Measurements from ENCODE around the gene RAI1.
A peak's percentile ranks its signal among the peaks of the same experiment; 100 is the strongest.

Gene RAI1

DNA sequence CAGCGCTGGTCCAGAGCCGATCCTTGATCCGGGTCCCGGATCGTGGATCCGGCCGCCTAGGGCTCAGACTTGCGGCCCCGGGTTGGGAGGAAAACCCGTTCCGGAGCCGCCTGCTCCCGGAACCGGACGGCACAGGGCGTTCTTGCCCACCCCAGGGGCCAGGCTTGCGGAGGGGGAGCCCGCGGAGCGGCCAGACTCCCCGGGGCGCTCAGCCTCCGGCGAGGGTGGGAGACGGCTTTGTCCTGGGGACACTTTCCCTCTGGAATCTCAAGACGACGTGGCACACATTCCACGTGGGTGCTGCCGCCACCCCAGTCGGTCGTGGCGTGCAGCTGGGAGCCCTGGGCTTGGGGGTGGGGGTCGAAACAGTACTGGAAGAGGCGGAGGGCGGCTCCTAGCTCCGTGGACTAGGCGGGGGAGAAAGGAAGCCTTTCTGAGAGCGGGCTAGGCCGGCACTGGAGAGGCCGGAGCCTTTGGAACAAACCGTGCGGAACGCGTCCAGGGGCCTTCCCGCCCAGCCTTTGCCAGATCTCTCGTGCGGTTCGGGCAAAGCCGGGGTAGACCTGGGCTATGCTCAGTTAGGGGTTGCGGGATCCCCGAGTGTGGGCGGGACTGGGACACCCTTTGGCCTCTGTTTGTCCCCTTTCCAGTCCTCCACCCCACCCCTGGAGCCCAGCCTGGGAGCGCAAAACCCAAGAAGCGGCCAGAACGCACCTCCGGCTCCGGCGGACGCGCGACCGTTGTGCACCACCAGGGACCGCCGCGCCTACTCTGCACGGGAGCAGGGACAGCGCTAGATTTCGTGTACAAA, 129.0 kb downstream of the RAI1 start:
- Histone ChIP-seq H3K4me3 (ENCODE audit: insufficient read depth, low read depth, low read length, poor library complexity, severe bottlenecking) (no peak overlapping the region), H3K36me3 (ENCODE audit: control insufficient read depth, insufficient read depth, low read length) (peaks cover 24% of the 10 kb centered on the region), H3K4me1 (ENCODE audit: control insufficient read depth, insufficient read depth, low read length, poor library complexity, severe bottlenecking) (peaks cover 5% of the 10 kb centered on the region), H3K27me3 (replicated peaks; ENCODE audit: control insufficient read depth, insufficient read depth, low read length, poor library complexity, severe bottlenecking) (no peaks in the 10 kb centered on the region), H3K27ac (ENCODE audit: insufficient read depth, low read length, poor library complexity, severe bottlenecking) (no peak overlapping the region), H3K9me3 (ENCODE audit: control insufficient read depth, low read length) (no peaks in the 10 kb centered on the region)
- no peak for DNase-seq

DNA sequence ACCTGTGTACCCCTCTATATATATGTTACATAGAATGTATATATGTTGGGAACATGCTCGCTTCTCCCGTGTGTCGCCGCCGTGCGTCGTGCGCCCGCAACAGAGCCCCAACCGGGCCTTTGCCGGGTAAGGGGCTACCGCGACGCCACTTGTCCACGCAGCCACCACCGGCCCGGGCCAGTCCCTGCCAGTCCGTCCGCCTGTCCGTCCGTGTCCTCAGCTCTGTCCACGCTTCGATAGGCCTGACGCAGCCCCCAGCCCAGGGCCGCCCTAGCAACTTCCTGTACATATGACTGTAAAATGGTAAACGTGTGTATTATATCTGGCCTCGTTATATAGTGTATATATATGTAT, 129.6 kb downstream of the RAI1 start:
- peaks cover 24% of the 10 kb centered on the region for H3K36me3 ChIP-seq (ENCODE audit: control insufficient read depth, insufficient read depth, low read length)
- no peaks in the 10 kb centered on the region for H3K9me3 ChIP-seq (ENCODE audit: control insufficient read depth, low read length)
- no peak overlapping the region for H3K4me3 ChIP-seq (ENCODE audit: insufficient read depth, low read depth, low read length, poor library complexity, severe bottlenecking)
- no peaks in the 10 kb centered on the region for H3K27me3 ChIP-seq (replicated peaks; ENCODE audit: control insufficient read depth, insufficient read depth, low read length, poor library complexity, severe bottlenecking)
- peaks cover 5% of the 10 kb centered on the region for H3K4me1 ChIP-seq (ENCODE audit: control insufficient read depth, insufficient read depth, low read length, poor library complexity, severe bottlenecking)
- H3K27ac ChIP-seq (ENCODE audit: insufficient read depth, low read length, poor library complexity, severe bottlenecking), result no peak overlapping the region
- no peak for DNase-seq

- Histone ChIP-seq H3K4me1 (ENCODE audit: control insufficient read depth, insufficient read depth, low read length, poor library complexity, severe bottlenecking) (peaks cover 5% of the 10 kb centered on the region), H3K9me3 (ENCODE audit: control insufficient read depth, low read length) (no peaks in the 10 kb centered on the region), H3K27me3 (replicated peaks; ENCODE audit: control insufficient read depth, insufficient read depth, low read length, poor library complexity, severe bottlenecking) (no peaks in the 10 kb centered on the region), H3K4me3 (ENCODE audit: insufficient read depth, low read depth, low read length, poor library complexity, severe bottlenecking) (no peak overlapping the region), H3K27ac (ENCODE audit: insufficient read depth, low read length, poor library complexity, severe bottlenecking) (no peak overlapping the region), H3K36me3 (ENCODE audit: control insufficient read depth, insufficient read depth, low read length) (peaks cover 24% of the 10 kb centered on the region)
- no peak for DNase-seq
These were observed 130.3 kb downstream of the RAI1 start for GRCh38 chr17:17811381-17812210.

GRCh38 chr17:17812211-17813054, 131.2 kb downstream of the RAI1 start:
- Histone ChIP-seq H3K27me3 (replicated peaks; ENCODE audit: control insufficient read depth, insufficient read depth, low read length, poor library complexity, severe bottlenecking) (no peaks in the 10 kb centered on the region), H3K36me3 (ENCODE audit: control insufficient read depth, insufficient read depth, low read length) (peaks cover 31% of the 10 kb centered on the region), H3K4me1 (ENCODE audit: control insufficient read depth, insufficient read depth, low read length, poor library complexity, severe bottlenecking) (peaks cover 5% of the 10 kb centered on the region), H3K4me3 (ENCODE audit: insufficient read depth, low read depth, low read length, poor library complexity, severe bottlenecking) (no peak overlapping the region), H3K27ac (ENCODE audit: insufficient read depth, low read length, poor library complexity, severe bottlenecking) (no peak overlapping the region), H3K9me3 (ENCODE audit: control insufficient read depth, low read length) (no peaks in the 10 kb centered on the region)
- DNase-seq, result peak; percentile 32 to 56 (median 47)

- no peak for DNase-seq
- no peaks in the 10 kb centered on the region for H3K9me3 ChIP-seq (ENCODE audit: control insufficient read depth, low read length)
- no peak overlapping the region for H3K4me3 ChIP-seq (ENCODE audit: insufficient read depth, low read depth, low read length, poor library complexity, severe bottlenecking)
- no peak overlapping the region for H3K27ac ChIP-seq (ENCODE audit: insufficient read depth, low read length, poor library complexity, severe bottlenecking)
- peaks cover 5% of the 10 kb centered on the region for H3K4me1 ChIP-seq (ENCODE audit: control insufficient read depth, insufficient read depth, low read length, poor library complexity, severe bottlenecking)
- H3K27me3 ChIP-seq (replicated peaks; ENCODE audit: control insufficient read depth, insufficient read depth, low read length, poor library complexity, severe bottlenecking), result no peaks in the 10 kb centered on the region
- peaks cover 35% of the 10 kb centered on the region for H3K36me3 ChIP-seq (ENCODE audit: control insufficient read depth, insufficient read depth, low read length)
These were observed 131.9 kb downstream of the RAI1 start for GRCh38 chr17:17813055-17813724.

- H3K4me1 ChIP-seq (ENCODE audit: control insufficient read depth, insufficient read depth, low read length, poor library complexity, severe bottlenecking), result peaks cover 5% of the 10 kb centered on the region
- H3K4me3 ChIP-seq (ENCODE audit: insufficient read depth, low read depth, low read length, poor library complexity, severe bottlenecking), result no peak overlapping the region
- H3K9me3 ChIP-seq (ENCODE audit: control insufficient read depth, low read length), result no peaks in the 10 kb centered on the region
- DNase-seq, result no peak
- H3K36me3 ChIP-seq (ENCODE audit: control insufficient read depth, insufficient read depth, low read length), result peaks cover 40% of the 10 kb centered on the region
- no peaks in the 10 kb centered on the region for H3K27me3 ChIP-seq (replicated peaks; ENCODE audit: control insufficient read depth, insufficient read depth, low read length, poor library complexity, severe bottlenecking)
- no peak overlapping the region for H3K27ac ChIP-seq (ENCODE audit: insufficient read depth, low read length, poor library complexity, severe bottlenecking)
These were observed 132.5 kb downstream of the RAI1 start for GRCh38 chr17:17813725-17814095.

GRCh38 chr17:17814162-17815061, 133.2 kb downstream of the RAI1 start:
- H3K4me3 ChIP-seq (ENCODE audit: insufficient read depth, low read depth, low read length, poor library complexity, severe bottlenecking), result no peak overlapping the region
- H3K27me3 ChIP-seq (replicated peaks; ENCODE audit: control insufficient read depth, insufficient read depth, low read length, poor library complexity, severe bottlenecking), result no peaks in the 10 kb centered on the region
- no peak for DNase-seq
- no peak overlapping the region for H3K27ac ChIP-seq (ENCODE audit: insufficient read depth, low read length, poor library complexity, severe bottlenecking)
- no peaks in the 10 kb centered on the region for H3K9me3 ChIP-seq (ENCODE audit: control insufficient read depth, low read length)
- peaks cover 10% of the 10 kb centered on the region for H3K4me1 ChIP-seq (ENCODE audit: control insufficient read depth, insufficient read depth, low read length, poor library complexity, severe bottlenecking)
- H3K36me3 ChIP-seq (ENCODE audit: control insufficient read depth, insufficient read depth, low read length), result peaks cover 44% of the 10 kb centered on the region

DNA sequence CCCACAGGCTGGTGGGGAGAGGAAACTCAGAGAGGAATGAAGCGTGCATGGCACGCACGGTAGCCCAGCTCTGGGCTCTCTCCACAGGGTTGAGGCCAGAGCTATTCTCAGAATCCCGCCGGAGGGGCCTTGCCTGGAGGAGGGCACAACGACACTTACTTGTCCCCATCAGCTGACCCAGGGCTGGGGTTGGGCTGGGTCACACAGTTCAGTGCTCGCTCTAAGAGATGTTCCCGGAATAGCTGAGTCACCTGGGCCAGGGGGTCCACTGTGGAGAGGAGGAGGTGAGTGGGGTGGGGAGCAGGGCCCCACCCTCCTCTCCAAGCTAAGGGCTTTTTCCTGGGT, 133.8 kb downstream of the RAI1 start:
- H3K36me3 ChIP-seq (ENCODE audit: control insufficient read depth, insufficient read depth, low read length), result peaks cover 44% of the 10 kb centered on the region
- H3K27me3 ChIP-seq (replicated peaks; ENCODE audit: control insufficient read depth, insufficient read depth, low read length, poor library complexity, severe bottlenecking), result no peaks in the 10 kb centered on the region
- H3K4me1 ChIP-seq (ENCODE audit: control insufficient read depth, insufficient read depth, low read length, poor library complexity, severe bottlenecking), result peaks cover 16% of the 10 kb centered on the region
- no peak overlapping the region for H3K4me3 ChIP-seq (ENCODE audit: insufficient read depth, low read depth, low read length, poor library complexity, severe bottlenecking)
- no peak overlapping the region for H3K27ac ChIP-seq (ENCODE audit: insufficient read depth, low read length, poor library complexity, severe bottlenecking)
- no peaks in the 10 kb centered on the region for H3K9me3 ChIP-seq (ENCODE audit: control insufficient read depth, low read length)
- DNase-seq, result no peak
